Colonic mucosa (tissue), 4 donors: ENCODE data around the gene FOSL2. TPM values are rescaled to one million over a fixed set of nuclear protein-coding genes. Genes with fewer than 3 reads are reported as not detected.

Source experiments
- DNase-seq: peaks from one replicate; pipeline ENCODE4 v3.0.0-alpha.2; 2020
- H3K27ac ChIP-seq: fragments of 200-600 bp; one replicate; pipeline ENCODE4 v1.8.0; 2021
- H3K27me3 ChIP-seq: fragments of 200-600 bp; one replicate; pipeline ENCODE4 v1.8.0; 2021
- H3K36me3 ChIP-seq: fragments of 200-600 bp; one replicate; pipeline ENCODE4 v1.8.0; 2021
- H3K4me1 ChIP-seq: fragments of 200-600 bp; one replicate; pipeline ENCODE4 v1.8.0; 2021; ENCODE audit warnings: mild to moderate bottlenecking
- H3K4me3 ChIP-seq: fragments of 200-600 bp; one replicate; pipeline ENCODE4 v1.8.0; 2021
- H3K9ac ChIP-seq, 2 donors: one replicate each; pipeline ENCODE4 v1.7.0; 2013; ENCODE audit warnings: control low read depth in 2 of 2, low read depth in 2 of 2, low read length in 2 of 2
- H3K9me3 ChIP-seq: fragments of 200-600 bp; one replicate; pipeline ENCODE4 v1.8.0; 2021
- CTCF ChIP-seq: fragments of 200-600 bp; IDR thresholded peaks from one replicate; pipeline ENCODE4 v1.8.0; 2022; ENCODE audit warnings: antibody characterized with exemption, mild to moderate bottlenecking
- intact Hi-C: fragments of 100-400 bp; cut with DNase I; formaldehyde crosslinking; loops from one replicate; pipeline ENCODE4 v1.14.1; 2022
- total RNA-seq, 2 donors: library from RNA; stranded (reverse); fragmentation: NEBNext Ultra II Directional in 1 of 2; extraction: Animal tissue kit (Norgen Biotek cat#: 25700) in 1 of 2; gene quantifications; one replicate each; pipeline ENCODE4 v1.2.1, GENCODE V29; 2021
- donor health status: healthy.
- donor health status: DM: no; HTN: no; CAD: no.
- donor health status: DM: no; HTN: no; CAD: no.

The FOSL2 gene
- total RNA-seq, 2 donors from 2014 or later = 74.2 to 142 TPM

- intact Hi-C loops = no loop called here
- no peak for TF ChIP-seq CTCF
- Histone ChIP-seq H3K9me3 (no peaks in the 10 kb centered on the region), H3K27ac (peak overlapping the region; percentile 89), H3K4me3 (no peak overlapping the region), H3K36me3 (no peaks in the 10 kb centered on the region), H3K9ac (peak overlapping the region in 1 of 2 donors; percentile 69), H3K27me3 (no peaks in the 10 kb centered on the region), H3K4me1 (peaks cover 15% of the 10 kb centered on the region)
- peak; percentile 34 for DNase-seq
Measured at GRCh38 chr2:28375742-28376631, 16.7 kb upstream of the FOSL2 start.

- no peak for TF ChIP-seq CTCF
- H3K4me1 ChIP-seq = peaks cover 23% of the 10 kb centered on the region
- DNase-seq = peak; percentile 90
- H3K9ac ChIP-seq = peak overlapping the region; percentile 52 to 80
- intact Hi-C loops = no loop called here
- H3K36me3 ChIP-seq = no peaks in the 10 kb centered on the region
- peak overlapping the region; percentile 89 for H3K27ac ChIP-seq
- no peaks in the 10 kb centered on the region for H3K27me3 ChIP-seq
- no peaks in the 10 kb centered on the region for H3K9me3 ChIP-seq
- H3K4me3 ChIP-seq = no peak overlapping the region
Measured at GRCh38 chr2:28377195-28377816, 15.4 kb upstream of the FOSL2 start.

GRCh38 chr2:28377984-28378678, 14.5 kb upstream of the FOSL2 start:
- Histone ChIP-seq H3K27me3 (no peaks in the 10 kb centered on the region), H3K27ac (peak overlapping the region; percentile 89), H3K4me1 (peaks cover 25% of the 10 kb centered on the region), H3K36me3 (no peaks in the 10 kb centered on the region), H3K9me3 (no peaks in the 10 kb centered on the region), H3K9ac (peak overlapping the region; percentile 52 to 80), H3K4me3 (no peak overlapping the region)
- no peak for TF ChIP-seq CTCF
- peak; percentile 88 for DNase-seq
- intact Hi-C loops = no loop called here

- H3K9ac ChIP-seq = peak overlapping the region; percentile 44 to 80
- no peak for DNase-seq
- H3K36me3 ChIP-seq = no peaks in the 10 kb centered on the region
- peak overlapping the region; percentile 89 for H3K27ac ChIP-seq
- intact Hi-C loops = no loop called here
- no peak for TF ChIP-seq CTCF
- H3K9me3 ChIP-seq = no peaks in the 10 kb centered on the region
- no peaks in the 10 kb centered on the region for H3K27me3 ChIP-seq
- H3K4me1 ChIP-seq = peaks cover 25% of the 10 kb centered on the region
- H3K4me3 ChIP-seq = no peak overlapping the region
Measured at GRCh38 chr2:28378679-28379584, 13.7 kb upstream of the FOSL2 start.

- no peak for TF ChIP-seq CTCF
Measured at GRCh38 chr2:28380219-28380618, 12.4 kb upstream of the FOSL2 start.

More at GRCh38 chr2:28380219-28380618, 12.4 kb upstream of the FOSL2 start:
- Histone ChIP-seq H3K4me1 (peaks cover 25% of the 10 kb centered on the region), H3K9me3 (no peaks in the 10 kb centered on the region), H3K4me3 (no peak overlapping the region), H3K27ac (no peak overlapping the region), H3K9ac (peak overlapping the region in 1 of 2 donors; percentile 80), H3K36me3 (no peaks in the 10 kb centered on the region), H3K27me3 (no peaks in the 10 kb centered on the region)
- DNase-seq = no peak
- intact Hi-C loops = no loop called here
